Spleen (tissue), 11 donors: ENCODE measurements around the gene IAPP. TPM values are rescaled to one million over a fixed set of nuclear protein-coding genes. Genes with fewer than 3 reads are reported as not detected.

Experiments used
- DNase-seq: peaks from one replicate; pipeline ENCODE4 v3.0.0-alpha.2; 2020
- H3K27ac ChIP-seq, 8 donors: fragments of 200-600 bp; sonication (generic) in 7 of 8; 1 replicate in 4 of 8; 2 replicates in 4 of 8; pipeline versions ENCODE4 v1.5.0 to v1.8.0; 2016 to 2021; ENCODE audit warnings: inconsistent platforms in 4 of 8, mild to moderate bottlenecking in 4 of 8, moderate library complexity in 1 of 8
- H3K27me3 ChIP-seq, 7 donors: fragments of 200-600 bp; sonication (generic) in 6 of 7; replicated peaks in 1 of 7; 1 replicate in 4 of 7; 2 replicates in 3 of 7; pipeline versions ENCODE4 v1.5.0 to v1.8.0; 2016 to 2021; ENCODE audit warnings: inconsistent platforms in 3 of 7, mild to moderate bottlenecking in 1 of 7
- H3K36me3 ChIP-seq, 6 donors: fragments of 200-600 bp; sonication (generic) in 5 of 6; 1 replicate in 4 of 6; 2 replicates in 2 of 6; pipeline versions ENCODE4 v1.5.0 to v1.8.0; 2016 to 2021; ENCODE audit warnings: inconsistent platforms in 2 of 6
- H3K4me1 ChIP-seq, 6 donors: fragments of 200-600 bp; sonication (generic) in 5 of 6; 1 replicate in 3 of 6; 2 replicates in 3 of 6; pipeline versions ENCODE4 v1.5.0 to v1.8.0; 2016 to 2021; ENCODE audit warnings: inconsistent platforms in 3 of 6
- H3K4me3 ChIP-seq, 8 donors: fragments of 200-600 bp; sonication (generic) in 7 of 8; 1 replicate in 4 of 8; 2 replicates in 4 of 8; pipeline versions ENCODE4 v1.5.0 to v1.8.0; 2016 to 2021; ENCODE audit warnings: inconsistent platforms in 4 of 8, mild to moderate bottlenecking in 4 of 8, moderate library complexity in 2 of 8
- H3K9me3 ChIP-seq, 8 donors: fragments of 200-600 bp; sonication (generic) in 7 of 8; 1 replicate in 4 of 8; 2 replicates in 4 of 8; pipeline versions ENCODE4 v1.5.0 to v1.8.0; 2016 to 2021; ENCODE audit warnings: inconsistent platforms in 4 of 8
- POLR2A ChIP-seq, 3 donors: fragments of 450-650 bp; IDR thresholded peaks; one replicate each; pipeline ENCODE4 v1.5.1; 2017; ENCODE audit warnings: antibody characterized with exemption in 3 of 3, mild to moderate bottlenecking in 1 of 3
- POLR2AphosphoS5 ChIP-seq, 3 donors: sonication (generic); formaldehyde crosslinking; IDR thresholded peaks; one replicate each; pipeline ENCODE4 v1.5.1; 2017; ENCODE audit warnings: antibody characterized with exemption in 3 of 3
- WGBS, 5 donors: extraction: QIAGEN DNeasy Blood & Tissue Kit in 3 of 5; methylation state at CpG; one replicate each; pipeline versions ENCODE4 v1.1.5 to v1.1.7; 2013 to 2018; 5-methylcytosine and 5-hydroxymethylcytosine counted together
- intact Hi-C: fragments of 100-400 bp; cut with DNase I; formaldehyde crosslinking; loops from one replicate; pipeline ENCODE4 v1.15.0; 2023; ENCODE audit warnings: low total_unique reads
- polyA plus RNA-seq, 3 donors: library from polyadenylated mRNA; stranded (reverse); fragments of 200-250 nt; gene quantifications; one replicate each; pipeline ENCODE4 v1.2.1, GENCODE V29; 2013
- total RNA-seq, 7 donors: library from RNA; depleted of rRNA in 3 of 7; stranded (reverse); fragments of >200 nt in 3 of 7; fragmentation: NEBNext Ultra II Directional in 4 of 7; extraction: Animal tissue kit (Norgen Biotek cat#: 25700) in 4 of 7; gene quantifications; one replicate each; pipeline versions ENCODE4 v1.1.0 to v1.2.1, GENCODE V29; 2016 to 2021
- TF ChIP-seq, protein P1 (sequence below), 11 experiments: fragments of 200-600 bp in 7 of 11; fragments of 450-650 bp in 4 of 11; sonication (generic) in 4 of 11; IDR thresholded peaks in 8 of 11; conservative IDR thresholded peaks in 3 of 11; 1 replicate in 7 of 11; 2 replicates in 4 of 11; pipeline versions ENCODE4 v1.4.0 to v1.8.0; 2016 to 2021; ENCODE audit warnings: antibody characterized with exemption in 11 of 11, inconsistent platforms in 4 of 11, mild to moderate bottlenecking in 1 of 11
- donor health status: healthy with polysubstance abuse.
- donor health status: DM: no; HTN: no; CAD: no; lungs with moderate emphysema.
- donor health status: DM: no; HTN: no; CAD: no.
- donor health status: Bipolar disorder and iron deficiency.
- donor health status: healthy.
- donor health status: DM: no; HTN: no; CAD: no.
- donor health status: DM: yes; HTN: yes; CAD: no.

IAPP gene
- total and polyA plus RNA-seq, 10 donors = 0.04 to 0.21 TPM; not detected in 8

DNA sequence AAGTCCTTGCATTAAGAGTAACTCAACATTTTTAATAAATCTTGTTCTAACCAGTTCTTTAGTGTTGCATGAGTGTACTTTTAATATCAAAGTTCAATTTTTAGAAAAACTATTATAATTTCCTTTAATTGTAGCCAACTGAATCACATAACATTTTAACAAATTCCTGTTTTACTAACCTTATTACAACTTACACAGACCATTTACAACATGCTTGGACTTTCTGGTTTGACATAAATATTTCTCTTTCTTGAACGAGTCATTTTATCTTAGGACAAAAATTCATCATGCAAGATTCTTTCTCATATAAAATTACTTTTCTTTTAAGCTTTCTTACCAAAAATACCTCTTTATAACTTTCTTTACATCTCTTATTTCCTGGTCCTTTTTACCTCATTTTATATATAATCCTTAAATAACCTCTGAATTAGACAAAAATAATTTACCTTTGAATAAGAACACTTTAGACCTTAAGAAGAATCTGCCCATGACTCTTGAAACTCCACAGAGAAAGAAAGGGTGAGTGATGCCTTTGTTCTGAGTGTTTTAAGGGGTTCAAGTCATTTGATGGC is 41.9 kb upstream of the IAPP start:
- Histone ChIP-seq H3K36me3 (no peaks in the 10 kb centered on the region), H3K4me1 (no peaks in the 10 kb centered on the region), H3K4me3 (no peak overlapping the region), H3K9me3 (peaks cover 0 to 61% (median 45%) of the 10 kb centered on the region in 8 donors), H3K27ac (no peak overlapping the region), H3K27me3 (no peaks in the 10 kb centered on the region)
- TF ChIP-seq POLR2A (IDR thresholded peaks at IDR 0.05) = no peak
- TF ChIP-seq, protein P1, sequence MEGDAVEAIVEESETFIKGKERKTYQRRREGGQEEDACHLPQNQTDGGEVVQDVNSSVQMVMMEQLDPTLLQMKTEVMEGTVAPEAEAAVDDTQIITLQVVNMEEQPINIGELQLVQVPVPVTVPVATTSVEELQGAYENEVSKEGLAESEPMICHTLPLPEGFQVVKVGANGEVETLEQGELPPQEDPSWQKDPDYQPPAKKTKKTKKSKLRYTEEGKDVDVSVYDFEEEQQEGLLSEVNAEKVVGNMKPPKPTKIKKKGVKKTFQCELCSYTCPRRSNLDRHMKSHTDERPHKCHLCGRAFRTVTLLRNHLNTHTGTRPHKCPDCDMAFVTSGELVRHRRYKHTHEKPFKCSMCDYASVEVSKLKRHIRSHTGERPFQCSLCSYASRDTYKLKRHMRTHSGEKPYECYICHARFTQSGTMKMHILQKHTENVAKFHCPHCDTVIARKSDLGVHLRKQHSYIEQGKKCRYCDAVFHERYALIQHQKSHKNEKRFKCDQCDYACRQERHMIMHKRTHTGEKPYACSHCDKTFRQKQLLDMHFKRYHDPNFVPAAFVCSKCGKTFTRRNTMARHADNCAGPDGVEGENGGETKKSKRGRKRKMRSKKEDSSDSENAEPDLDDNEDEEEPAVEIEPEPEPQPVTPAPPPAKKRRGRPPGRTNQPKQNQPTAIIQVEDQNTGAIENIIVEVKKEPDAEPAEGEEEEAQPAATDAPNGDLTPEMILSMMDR (IDR thresholded peaks at IDR 0.05 in 8 of 11, conservative IDR thresholded peaks at IDR 0.05 in 3 of 11) = no peak
- no peak for TF ChIP-seq POLR2AphosphoS5 (IDR thresholded peaks at IDR 0.05)
- WGBS, 5 donors = 57 to 80% (median 76%) methylated on average over 1 of the region's 1 CpG
- DNase-seq = no peak
- intact Hi-C loops = no loop called here

GRCh38 chr12:21334771-21335325 is 37.9 kb upstream of the IAPP start, which contains the start of gene SLCO1A2:
Gene SLCO1A2, minus strand, starts transcription at chr12:21334917. Its CDS starts 270 bp downstream, at chr12:21334647.
- no peaks in the 10 kb centered on the region for H3K27me3 ChIP-seq
- H3K4me3 ChIP-seq = no peak within 1 kb of the TSS
- intact Hi-C loops = no loop called here
- no peaks in the 10 kb centered on the region for H3K36me3 ChIP-seq
- TF ChIP-seq POLR2AphosphoS5 (IDR thresholded peaks at IDR 0.05) (no peak), POLR2A (IDR thresholded peaks at IDR 0.05) (no peak)
- TF ChIP-seq, protein P1 (IDR thresholded peaks at IDR 0.05 in 8 of 11, conservative IDR thresholded peaks at IDR 0.05 in 3 of 11) = no peak
- H3K27ac ChIP-seq = no peak within 1 kb of the TSS
- no peak for DNase-seq
- peaks cover 0 to 21% (median 16%) of the 10 kb centered on the region in 8 donors for H3K9me3 ChIP-seq
- WGBS, 5 donors = 61 to 76% (median 70%) methylated on average over 3 of the region's 3 CpGs
- H3K4me1 ChIP-seq = no peaks in the 10 kb centered on the region

DNA sequence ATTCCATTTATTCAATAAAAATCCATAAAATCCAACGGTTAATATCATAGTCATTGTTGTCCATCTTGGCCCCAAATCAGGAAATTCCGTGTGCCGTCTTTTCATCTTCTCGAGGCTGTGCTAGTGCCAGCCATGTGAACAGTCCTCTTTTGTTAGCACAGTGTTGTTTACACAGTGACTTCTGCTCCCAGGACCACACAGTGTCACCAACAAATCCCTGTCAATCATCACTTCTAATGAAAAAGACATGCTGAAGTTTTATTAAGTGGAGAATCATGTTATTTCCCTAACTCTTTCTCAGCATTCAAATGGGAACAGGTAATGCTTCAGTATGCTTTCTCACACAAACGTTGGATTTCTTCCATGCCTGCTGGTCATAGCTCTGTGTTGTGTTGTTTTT is 36.0 kb upstream of the IAPP start:
- DNase-seq = no peak
- Histone ChIP-seq H3K27me3 (no peaks in the 10 kb centered on the region), H3K4me1 (no peaks in the 10 kb centered on the region), H3K4me3 (no peak overlapping the region), H3K36me3 (no peaks in the 10 kb centered on the region), H3K9me3 (peaks cover 0 to 3% (median 0%) of the 10 kb centered on the region in 8 donors), H3K27ac (no peak overlapping the region)
- WGBS, 5 donors = 71 to 87% (median 74%) methylated on average over 5 of the region's 5 CpGs
- intact Hi-C loops = no loop called here
- TF ChIP-seq POLR2A (IDR thresholded peaks at IDR 0.05) (no peak), POLR2AphosphoS5 (IDR thresholded peaks at IDR 0.05) (no peak)
- TF ChIP-seq, protein P1 (IDR thresholded peaks at IDR 0.05 in 8 of 11, conservative IDR thresholded peaks at IDR 0.05 in 3 of 11) = no peak

GRCh38 chr12:21337453-21337852 is 35.2 kb upstream of the IAPP start:
- TF ChIP-seq POLR2A (IDR thresholded peaks at IDR 0.05) = no peak
- TF ChIP-seq, protein P1 (IDR thresholded peaks at IDR 0.05 in 8 of 11, conservative IDR thresholded peaks at IDR 0.05 in 3 of 11) = no peak
- TF ChIP-seq POLR2AphosphoS5 (IDR thresholded peaks at IDR 0.05) = no peak
- Histone ChIP-seq H3K27me3 (no peaks in the 10 kb centered on the region), H3K36me3 (no peaks in the 10 kb centered on the region), H3K4me3 (no peak overlapping the region), H3K4me1 (no peaks in the 10 kb centered on the region), H3K9me3 (no peaks in the 10 kb centered on the region), H3K27ac (no peak overlapping the region)
- intact Hi-C loops = no loop called here
- no peak for DNase-seq
